Parathyroid adenoma (tissue), 2 donors: ENCODE measurements around the gene UBAC1.

Experiments
- H2AFZ ChIP-seq: fragments of 300-600 bp; sonication (generic); one replicate; pipeline ENCODE4 v1.7.0; 2017; ENCODE audit warnings: antibody characterized with exemption, mild to moderate bottlenecking
- H3K27ac ChIP-seq: fragments of 300-600 bp; sonication (generic); one replicate; pipeline ENCODE4 v1.7.0; 2017
- H3K27me3 ChIP-seq: fragments of 300-600 bp; sonication (generic); one replicate; pipeline ENCODE4 v1.7.0; 2017; ENCODE audit warnings: low read length; ENCODE audit not compliant: control insufficient read depth, insufficient read depth
- H3K36me3 ChIP-seq: fragments of 300-600 bp; sonication (generic); one replicate; pipeline ENCODE4 v1.7.0; 2017; ENCODE audit warnings: low read length; ENCODE audit not compliant: control insufficient read depth, insufficient read depth
- H3K4me1 ChIP-seq: fragments of 300-600 bp; sonication (generic); one replicate; pipeline ENCODE4 v1.7.0; 2017; ENCODE audit warnings: control low read depth
- H3K4me2 ChIP-seq: fragments of 300-600 bp; sonication (generic); one replicate; pipeline ENCODE4 v1.7.0; 2017; ENCODE audit warnings: low read length
- H3K4me3 ChIP-seq: fragments of 300-600 bp; sonication (generic); one replicate; pipeline ENCODE4 v1.7.0; 2017; ENCODE audit warnings: low read depth, low read length
- H3K79me2 ChIP-seq: fragments of 300-600 bp; sonication (generic); one replicate; pipeline ENCODE4 v1.7.0; 2017; ENCODE audit warnings: control low read depth
- H3K9ac ChIP-seq: fragments of 300-600 bp; sonication (generic); one replicate; pipeline ENCODE4 v1.7.0; 2017; ENCODE audit warnings: mild to moderate bottlenecking
- H3K9me3 ChIP-seq: fragments of 300-600 bp; sonication (generic); one replicate; pipeline ENCODE4 v1.7.0; 2017; ENCODE audit warnings: low read length; ENCODE audit not compliant: control insufficient read depth
- CTCF ChIP-seq: fragments of 300-600 bp; sonication (generic); IDR thresholded peaks from one replicate; pipeline ENCODE4 v1.7.0; 2017; ENCODE audit warnings: antibody characterized with exemption, mild to moderate bottlenecking
- donor health status: primary hyperparathyroidism.

Gene UBAC1

GRCh38 chr9:135988493-135988892 is 27.3 kb upstream of the UBAC1 start:
- no peak for TF ChIP-seq CTCF
- no peak overlapping the region for H2AFZ ChIP-seq
- H3K36me3 ChIP-seq = no peaks in the 10 kb centered on the region
- H3K79me2 ChIP-seq = no peaks in the 10 kb centered on the region
- H3K9me3 ChIP-seq = no peaks in the 10 kb centered on the region
- H3K27ac ChIP-seq = no peak overlapping the region
- H3K27me3 ChIP-seq = no peaks in the 10 kb centered on the region
- H3K4me3 ChIP-seq = no peak overlapping the region
- no peak overlapping the region for H3K4me2 ChIP-seq
- no peak overlapping the region for H3K9ac ChIP-seq
- no peaks in the 10 kb centered on the region for H3K4me1 ChIP-seq

GRCh38 chr9:135987838-135988404 is 26.7 kb upstream of the UBAC1 start:
- no peak overlapping the region for H3K4me2 ChIP-seq
- no peaks in the 10 kb centered on the region for H3K27me3 ChIP-seq
- H3K9ac ChIP-seq = no peak overlapping the region
- no peak for TF ChIP-seq CTCF
- no peak overlapping the region for H3K27ac ChIP-seq
- H3K9me3 ChIP-seq = no peaks in the 10 kb centered on the region
- no peak overlapping the region for H3K4me3 ChIP-seq
- H2AFZ ChIP-seq = no peak overlapping the region
- no peaks in the 10 kb centered on the region for H3K4me1 ChIP-seq
- H3K36me3 ChIP-seq = no peaks in the 10 kb centered on the region
- no peaks in the 10 kb centered on the region for H3K79me2 ChIP-seq

GRCh38 chr9:135986605-135987004 is 25.4 kb upstream of the UBAC1 start:
- no peak overlapping the region for H3K27ac ChIP-seq
- H3K36me3 ChIP-seq = no peaks in the 10 kb centered on the region
- H3K79me2 ChIP-seq = no peaks in the 10 kb centered on the region
- no peaks in the 10 kb centered on the region for H3K9me3 ChIP-seq
- no peak for TF ChIP-seq CTCF
- no peaks in the 10 kb centered on the region for H3K4me1 ChIP-seq
- H2AFZ ChIP-seq = no peak overlapping the region
- no peak overlapping the region for H3K4me3 ChIP-seq
- no peak overlapping the region for H3K4me2 ChIP-seq
- H3K9ac ChIP-seq = no peak overlapping the region
- no peaks in the 10 kb centered on the region for H3K27me3 ChIP-seq

- Histone ChIP-seq H3K27me3 (no peaks in the 10 kb centered on the region), H3K4me1 (no peaks in the 10 kb centered on the region)
- TF ChIP-seq CTCF = no peak
Observed at GRCh38 chr9:135985889-135986288, 24.7 kb upstream of the UBAC1 start.

GRCh38 chr9:135985459-135985774 is 24.2 kb upstream of the UBAC1 start:
- no peak overlapping the region for H3K27ac ChIP-seq
- no peak overlapping the region for H3K4me2 ChIP-seq
- no peaks in the 10 kb centered on the region for H3K27me3 ChIP-seq
- H3K4me3 ChIP-seq = no peak overlapping the region
- no peak overlapping the region for H3K9ac ChIP-seq
- no peaks in the 10 kb centered on the region for H3K4me1 ChIP-seq
- no peak overlapping the region for H2AFZ ChIP-seq
- H3K79me2 ChIP-seq = no peaks in the 10 kb centered on the region
- no peak for TF ChIP-seq CTCF
- H3K9me3 ChIP-seq = no peaks in the 10 kb centered on the region
- no peaks in the 10 kb centered on the region for H3K36me3 ChIP-seq

More at GRCh38 chr9:135985889-135986288, 24.7 kb upstream of the UBAC1 start:
- Histone ChIP-seq H3K79me2 (no peaks in the 10 kb centered on the region), H3K4me3 (no peak overlapping the region), H3K36me3 (no peaks in the 10 kb centered on the region), H3K27ac (no peak overlapping the region), H3K9me3 (no peaks in the 10 kb centered on the region), H3K9ac (no peak overlapping the region), H2AFZ (no peak overlapping the region), H3K4me2 (no peak overlapping the region)
